GM21737 (cell line): ENCODE data around the gene AIFM3.
"Not testable (repeated sequence)": the region's sequence is repeated elsewhere in the genome, so short reads cannot be mapped to it uniquely, and the experiment has no call there.

Experiments
- ATAC-seq: cut with Tn5 transposase; IDR thresholded peaks from one replicate; pipeline ENCODE4 v1.9.1; 2021; ENCODE audit warnings: mild to moderate bottlenecking, moderate library complexity; ENCODE audit not compliant: unreplicated experiment

AIFM3 gene

GRCh38 chr22:21000207-21000986, 33.3 kb downstream of the AIFM3 start:
- ATAC-seq: no peak

DNA sequence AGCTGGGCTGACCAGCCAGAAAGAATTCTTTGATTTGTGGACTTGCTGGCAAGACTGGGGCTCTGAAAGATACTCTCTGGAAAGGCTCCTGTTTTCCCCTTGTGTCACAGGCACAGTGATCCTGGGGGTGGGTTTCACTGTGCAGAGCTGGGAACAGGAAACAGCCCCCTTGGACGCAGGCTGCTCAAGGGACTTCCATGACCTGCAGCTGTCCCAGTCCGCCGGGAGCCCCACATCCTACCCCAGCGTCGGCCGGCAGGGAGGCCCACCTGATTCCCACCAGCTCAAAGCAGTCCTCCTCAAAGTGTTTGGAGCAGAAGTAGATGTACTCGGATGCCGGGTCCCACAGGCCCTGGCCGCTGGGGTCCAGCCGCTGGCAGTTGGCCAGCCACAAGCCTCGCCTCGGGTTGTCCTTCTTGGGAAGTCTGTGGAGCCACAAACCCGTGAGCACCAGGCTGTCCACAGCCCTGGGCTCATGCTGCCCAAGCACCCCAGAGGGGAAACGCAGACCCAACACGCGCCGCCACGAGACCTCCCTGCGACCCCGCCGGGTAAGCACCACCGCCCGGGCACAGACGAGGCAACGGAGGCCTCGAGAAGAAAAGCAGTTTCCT, 34.0 kb downstream of the AIFM3 start:
- ATAC-seq: no peak

- peak; percentile 83 for ATAC-seq
These were observed 34.7 kb downstream of the AIFM3 start, which contains the start of gene THAP7 for GRCh38 chr22:21001601-21002325. THAP7 (minus strand) TSS chr22:21002118; CDS start chr22:21001911, 207 bp downstream.

- ATAC-seq: no peak
These were observed 36.7 kb downstream of the AIFM3 start for GRCh38 chr22:21003782-21004181.

- ATAC-seq: not testable (repeated sequence)
These were observed 42.2 kb downstream of the AIFM3 start for GRCh38 chr22:21009208-21009607.

DNA sequence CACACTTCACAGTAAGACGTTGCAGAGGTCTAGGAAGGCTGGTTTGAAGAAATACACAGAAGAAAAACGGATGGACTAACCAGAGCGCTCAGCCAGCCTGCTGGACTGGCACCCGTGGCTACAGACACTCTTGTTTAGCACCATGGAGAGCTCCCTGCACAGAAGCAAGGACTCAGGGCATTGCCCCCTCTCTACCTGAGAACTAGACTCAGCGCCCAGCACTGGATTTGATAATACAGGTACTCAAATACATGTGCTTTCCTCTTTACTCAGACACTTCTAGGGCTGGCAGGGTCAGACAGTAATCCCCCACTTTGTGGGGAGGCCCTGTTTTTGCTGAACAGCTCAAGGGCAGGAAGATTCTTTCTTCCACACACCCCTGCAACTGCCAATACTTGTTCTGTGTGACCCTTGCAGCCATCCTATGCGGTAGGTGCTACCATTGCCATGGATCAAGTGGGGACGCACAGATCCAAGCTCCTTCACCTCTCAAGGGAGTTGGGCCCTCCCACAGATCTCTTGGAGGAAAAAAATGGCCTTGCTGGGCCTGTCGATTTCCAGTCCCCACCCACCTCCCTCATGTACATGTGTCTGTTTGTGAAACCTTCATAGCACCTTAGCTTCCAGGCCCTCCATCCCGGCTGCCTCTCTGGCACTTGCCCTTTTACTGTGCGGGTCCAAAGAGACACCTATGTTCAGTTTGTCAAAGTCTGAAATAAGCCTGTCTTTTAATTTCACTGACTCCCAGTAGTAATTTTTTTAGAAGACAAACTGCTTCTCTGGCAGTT, 42.8 kb downstream of the AIFM3 start:
- ATAC-seq: no peak

GRCh38 chr22:21010426-21011113, 43.5 kb downstream of the AIFM3 start:
- no peak for ATAC-seq

GRCh38 chr22:21012446-21013407, 45.7 kb downstream of the AIFM3 start:
- ATAC-seq: no peak

- ATAC-seq: peak; percentile 15
These were observed 46.7 kb downstream of the AIFM3 start for GRCh38 chr22:21013657-21014201.

DNA sequence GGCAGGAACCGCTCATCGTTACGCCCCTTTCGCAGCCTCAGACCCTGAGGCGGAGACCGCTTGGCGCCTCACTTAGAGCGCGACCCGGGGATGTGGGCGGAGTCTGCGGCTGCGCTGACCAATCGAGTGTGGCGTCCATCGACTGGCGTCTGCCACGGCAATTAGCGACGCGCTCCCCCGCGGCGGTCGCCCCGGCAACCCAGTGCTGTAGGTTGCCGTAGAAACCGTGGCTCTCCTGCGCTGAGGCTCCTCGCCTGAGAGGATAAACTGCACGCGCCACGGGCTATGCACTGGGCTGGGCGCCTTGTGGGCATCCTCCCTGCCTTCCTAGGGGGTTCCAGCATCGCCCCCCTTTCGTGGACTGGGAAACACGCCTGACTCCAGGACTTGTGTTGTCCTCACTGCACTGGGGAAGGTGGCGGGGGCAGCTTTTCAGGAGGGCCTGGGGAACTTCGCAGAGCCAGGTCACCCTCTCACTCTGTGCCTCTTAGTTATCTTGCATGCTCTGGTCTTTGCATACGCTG, 47.2 kb downstream of the AIFM3 start:
- ATAC-seq: peak; percentile 77

DNA sequence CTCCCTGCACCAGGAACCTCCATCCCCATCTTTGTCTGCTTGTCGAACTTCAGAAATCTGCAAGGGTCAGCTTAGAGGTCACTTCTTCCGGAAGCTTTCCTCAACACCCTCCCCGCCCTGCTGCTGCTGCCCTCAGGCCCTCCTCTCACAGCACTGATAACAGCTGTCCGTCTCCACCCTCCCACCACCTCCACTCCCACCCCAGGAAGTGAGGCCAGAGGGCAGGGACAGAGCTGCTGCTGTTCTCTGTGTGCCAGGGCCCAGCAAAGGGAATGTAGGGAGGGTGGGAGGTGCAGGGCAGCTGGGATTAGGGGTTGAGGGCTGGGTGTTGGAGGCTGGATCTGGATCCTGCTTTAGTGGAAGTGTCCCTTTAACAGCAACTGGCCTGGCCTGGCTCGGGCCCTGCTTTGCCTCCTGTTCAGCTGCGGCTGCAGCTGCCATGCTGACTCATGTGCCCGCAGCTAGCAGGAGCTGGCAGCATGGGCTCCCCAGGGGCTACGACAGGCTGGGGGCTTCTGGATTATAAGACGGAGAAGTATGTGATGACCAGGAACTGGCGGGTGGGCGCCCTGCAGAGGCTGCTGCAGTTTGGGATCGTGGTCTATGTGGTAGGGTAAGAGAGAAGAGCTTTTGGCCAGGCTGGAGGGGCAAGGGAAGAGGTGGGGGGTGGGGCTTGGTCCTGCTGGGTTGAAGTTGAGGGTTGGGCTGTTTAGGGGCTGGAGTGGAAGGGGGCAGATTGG, 47.8 kb downstream of the AIFM3 start, which contains the start of gene P2RX6:
Gene P2RX6 (plus strand): TSS at position 440 of the 740 bp plus-strand sequence. CDS start 10 bp downstream, at position 450.
- no peak for ATAC-seq

DNA sequence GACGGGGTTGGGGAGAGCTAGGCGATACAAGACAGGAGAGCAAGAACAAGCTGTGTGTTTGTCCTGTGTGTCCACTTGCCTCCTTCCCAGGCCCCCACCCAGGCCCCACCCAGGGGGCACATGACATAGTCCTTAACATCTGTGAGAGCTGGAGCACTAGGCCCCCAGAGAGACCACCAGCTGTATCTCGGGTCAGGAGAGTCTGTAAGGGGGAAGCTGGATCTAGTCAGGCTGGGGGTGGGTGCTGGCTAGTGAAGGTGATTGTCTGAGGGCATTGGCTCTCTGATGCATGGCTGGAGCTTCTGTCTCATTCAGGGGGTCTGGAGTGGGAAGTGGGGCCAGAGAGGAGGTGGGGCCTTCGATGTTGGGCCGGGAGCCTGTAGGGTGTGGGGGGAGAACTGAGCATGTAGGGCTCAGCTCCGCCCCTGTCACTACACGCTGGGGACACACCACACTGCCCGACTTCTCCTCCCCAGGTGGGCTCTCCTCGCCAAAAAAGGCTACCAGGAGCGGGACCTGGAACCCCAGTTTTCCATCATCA, 48.5 kb downstream of the AIFM3 start:
- ATAC-seq: no peak

- ATAC-seq: no peak
These were observed 49.8 kb downstream of the AIFM3 start for GRCh38 chr22:21016644-21017420.

DNA sequence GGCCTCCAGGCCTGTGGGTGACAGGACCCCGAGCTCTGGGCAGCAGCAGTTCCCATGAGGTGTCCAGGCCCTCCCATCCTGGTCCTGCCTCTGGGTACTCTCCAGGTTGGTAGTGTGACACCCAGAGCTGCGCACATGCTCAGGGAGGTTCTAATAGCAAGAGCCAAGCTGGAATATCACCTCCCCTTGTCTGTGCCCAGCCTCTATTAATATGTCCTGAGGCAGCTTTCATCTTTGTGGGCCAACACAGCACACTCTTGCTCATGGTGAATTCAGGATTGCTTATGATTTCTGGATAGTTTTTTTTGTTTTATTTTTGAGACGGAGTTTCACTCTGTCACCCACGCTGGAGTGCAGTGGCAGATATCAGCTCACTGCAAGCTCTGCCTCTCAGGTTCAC, 51.3 kb downstream of the AIFM3 start:
- ATAC-seq: no peak

- no peak for ATAC-seq
These were observed 53.9 kb downstream of the AIFM3 start for GRCh38 chr22:21020802-21021429.

GRCh38 chr22:21022507-21022906, 55.5 kb downstream of the AIFM3 start:
- ATAC-seq: no peak
